Stimulated activated CD4-positive, alpha-beta T cell treated with anti-CD3 and anti-CD28 coated beads, Interleukin-2, amount 100 ng/mL, for 48 hours (primary cell): ENCODE measurements around the gene APMAP.
A peak's percentile ranks its signal among the peaks of the same experiment; 100 is the strongest.

Experiments used
- DNase-seq, 2 donors: peaks; one replicate each; pipeline ENCODE4 v3.0.0-alpha.2; 2020

Gene APMAP, protein sequence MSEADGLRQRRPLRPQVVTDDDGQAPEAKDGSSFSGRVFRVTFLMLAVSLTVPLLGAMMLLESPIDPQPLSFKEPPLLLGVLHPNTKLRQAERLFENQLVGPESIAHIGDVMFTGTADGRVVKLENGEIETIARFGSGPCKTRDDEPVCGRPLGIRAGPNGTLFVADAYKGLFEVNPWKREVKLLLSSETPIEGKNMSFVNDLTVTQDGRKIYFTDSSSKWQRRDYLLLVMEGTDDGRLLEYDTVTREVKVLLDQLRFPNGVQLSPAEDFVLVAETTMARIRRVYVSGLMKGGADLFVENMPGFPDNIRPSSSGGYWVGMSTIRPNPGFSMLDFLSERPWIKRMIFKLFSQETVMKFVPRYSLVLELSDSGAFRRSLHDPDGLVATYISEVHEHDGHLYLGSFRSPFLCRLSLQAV

DNA sequence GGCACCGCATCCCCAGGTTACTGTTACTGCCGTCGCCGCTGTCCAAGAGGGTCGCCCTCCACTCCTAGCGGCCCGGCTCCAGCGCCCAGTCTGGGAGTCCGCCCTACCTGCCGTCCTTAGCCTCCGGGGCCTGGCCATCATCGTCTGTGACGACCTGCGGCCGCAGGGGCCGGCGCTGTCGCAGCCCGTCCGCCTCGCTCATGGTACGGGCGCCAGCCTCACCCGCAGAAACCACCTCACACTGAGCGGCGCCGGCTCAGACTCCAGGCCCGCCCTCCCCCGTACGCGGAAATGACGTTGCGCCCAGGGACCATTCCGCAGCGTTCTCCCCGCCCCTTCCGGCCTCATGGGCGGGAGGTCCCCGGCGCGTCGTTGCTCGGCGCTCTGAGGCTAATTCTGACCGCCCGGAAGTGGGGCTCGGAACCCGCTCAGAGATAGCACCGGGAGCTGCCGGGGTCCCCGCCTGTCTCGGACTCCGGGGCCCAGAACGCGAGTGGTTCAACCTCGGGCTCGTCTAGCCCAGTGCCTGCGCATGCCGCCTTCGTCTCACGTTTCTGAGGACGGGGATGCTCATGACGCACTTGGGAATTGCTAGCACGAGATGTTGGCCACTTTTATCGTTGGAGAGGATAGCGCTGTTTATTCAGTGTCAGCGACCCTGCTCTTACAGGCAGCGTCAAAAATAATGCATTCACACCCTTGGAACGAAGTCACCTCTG, at the start of gene APMAP:
APMAP (minus strand) TSS at position 265 of the 719 bp plus-strand sequence; CDS start at position 202, 63 bp downstream.
- peak; percentile 94 to 96 for DNase-seq

DNA sequence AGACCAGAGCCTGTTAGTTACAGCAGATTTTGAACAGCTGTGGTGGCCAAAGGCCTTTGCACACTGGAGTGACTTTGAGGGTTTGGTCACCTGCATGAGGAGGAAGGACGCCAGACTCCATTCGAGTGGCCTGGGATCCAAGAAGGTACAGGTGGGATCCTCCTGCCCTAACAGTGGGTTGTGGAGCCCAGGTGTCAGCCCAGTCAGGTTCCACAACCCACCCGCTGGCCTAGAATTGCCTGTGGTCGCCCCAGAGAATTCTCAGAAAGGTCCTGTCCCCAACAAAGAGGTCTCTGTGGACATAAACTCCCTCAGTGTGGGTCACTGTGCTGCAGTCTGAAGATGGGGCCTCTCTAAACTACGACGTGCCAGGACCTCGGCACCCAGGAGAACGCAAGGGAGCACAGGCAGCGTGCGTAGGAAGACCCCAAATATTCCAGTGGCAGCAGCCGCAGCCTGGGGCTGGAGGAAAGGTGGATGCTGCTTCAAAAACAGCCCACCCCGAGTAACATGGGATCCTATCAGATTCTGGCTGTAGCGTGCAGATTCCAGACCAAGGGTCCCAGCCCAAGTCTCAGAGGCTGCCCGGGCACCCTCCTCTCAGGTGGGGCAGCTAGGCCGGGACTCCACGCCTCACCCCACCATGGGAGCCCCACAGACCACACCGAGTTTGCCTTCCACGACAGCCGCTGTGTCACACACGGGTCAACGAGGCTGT, 49.4 kb upstream of the APMAP start:
- no peak for DNase-seq

DNA sequence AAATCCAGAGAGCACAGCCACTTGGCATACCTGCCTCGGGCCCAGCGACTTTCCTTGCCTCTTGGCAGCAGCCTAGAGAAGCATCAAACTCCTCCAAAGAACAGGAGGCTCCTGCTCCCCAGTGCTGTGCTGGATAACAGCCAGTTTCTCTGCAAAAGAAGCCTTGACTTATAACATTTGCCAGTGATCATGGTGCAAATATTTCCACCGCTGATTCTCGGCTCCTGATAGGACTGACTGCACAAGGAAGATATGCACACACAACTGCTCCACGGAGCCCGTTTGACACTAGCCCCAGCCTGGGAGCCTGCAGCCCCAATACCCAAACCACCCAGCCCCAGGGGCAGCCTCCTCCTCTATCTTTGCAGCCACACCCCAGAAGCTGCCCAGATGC, 47.9 kb upstream of the APMAP start:
- no peak for DNase-seq

DNA sequence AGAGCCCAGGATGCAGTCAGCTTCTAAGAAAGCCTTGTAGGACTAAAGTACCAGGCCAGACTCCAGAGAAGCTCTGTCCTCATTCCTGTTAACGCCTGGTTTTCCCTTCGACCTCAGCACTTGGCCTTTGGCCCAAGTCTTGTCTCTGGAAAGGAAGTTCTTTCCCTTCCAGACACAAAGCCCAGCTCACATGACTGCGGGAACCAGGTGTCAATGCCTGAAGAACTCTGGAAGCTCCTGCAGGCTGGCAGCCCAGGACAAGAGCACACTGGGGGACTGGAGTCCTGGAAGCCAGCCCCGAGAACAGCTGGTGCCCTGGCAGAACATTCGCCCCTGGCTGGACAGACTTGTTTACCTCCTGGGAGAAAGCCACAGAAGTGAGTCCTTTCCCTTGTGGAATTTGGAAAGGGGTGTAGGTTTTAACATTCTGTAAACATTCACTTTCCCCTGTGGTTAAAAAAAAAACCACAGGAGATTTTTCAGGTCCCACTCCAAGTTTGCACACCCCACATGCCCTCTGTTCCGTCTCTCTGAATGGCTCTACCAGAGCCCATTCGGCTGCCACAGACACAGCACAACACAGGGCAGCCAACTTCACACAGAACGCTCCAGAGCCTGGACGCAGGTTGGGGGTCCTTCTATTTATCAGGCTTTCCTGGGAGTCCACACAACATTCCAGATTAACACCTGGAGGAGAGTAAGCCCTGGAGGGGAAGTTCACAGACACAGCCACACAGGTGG, 47.3 kb upstream of the APMAP start:
- no peak for DNase-seq

DNA sequence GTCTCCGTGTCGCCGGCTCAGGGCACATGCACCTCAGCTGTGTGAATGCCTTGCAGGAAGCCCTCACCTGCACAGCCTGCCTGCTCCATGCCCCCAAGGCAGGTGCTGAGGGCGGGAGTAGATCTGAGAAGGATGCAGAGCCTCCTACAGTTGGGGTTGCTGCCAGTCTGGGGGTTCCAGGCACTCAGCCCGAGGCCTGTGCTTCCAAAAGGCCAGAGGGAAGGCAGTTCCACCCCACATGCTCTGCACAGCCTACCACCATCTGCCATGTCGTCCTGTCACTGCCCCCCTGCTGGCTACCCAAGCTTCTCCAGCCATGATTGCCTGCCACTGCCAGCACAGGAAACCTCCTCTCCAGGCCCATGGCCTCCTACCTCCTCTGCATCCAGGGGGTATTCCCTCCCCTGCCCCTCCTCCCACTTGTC, 46.1 kb upstream of the APMAP start:
- no peak for DNase-seq

DNA sequence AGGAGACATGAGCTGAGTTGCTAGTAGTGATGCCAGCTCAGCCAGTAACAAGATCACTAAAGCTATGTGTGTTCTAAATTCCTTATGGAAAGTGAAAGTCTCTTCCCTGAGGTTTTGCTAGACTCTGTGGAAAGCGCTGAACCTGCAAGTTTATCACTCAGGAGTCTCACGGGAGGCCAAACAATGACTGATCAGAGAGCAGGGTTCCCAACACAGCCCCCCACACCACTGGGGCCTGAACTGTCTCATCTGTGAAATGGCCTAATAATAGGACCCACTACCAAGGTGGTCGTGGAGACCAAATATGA, 45.5 kb upstream of the APMAP start:
- no peak for DNase-seq

DNA sequence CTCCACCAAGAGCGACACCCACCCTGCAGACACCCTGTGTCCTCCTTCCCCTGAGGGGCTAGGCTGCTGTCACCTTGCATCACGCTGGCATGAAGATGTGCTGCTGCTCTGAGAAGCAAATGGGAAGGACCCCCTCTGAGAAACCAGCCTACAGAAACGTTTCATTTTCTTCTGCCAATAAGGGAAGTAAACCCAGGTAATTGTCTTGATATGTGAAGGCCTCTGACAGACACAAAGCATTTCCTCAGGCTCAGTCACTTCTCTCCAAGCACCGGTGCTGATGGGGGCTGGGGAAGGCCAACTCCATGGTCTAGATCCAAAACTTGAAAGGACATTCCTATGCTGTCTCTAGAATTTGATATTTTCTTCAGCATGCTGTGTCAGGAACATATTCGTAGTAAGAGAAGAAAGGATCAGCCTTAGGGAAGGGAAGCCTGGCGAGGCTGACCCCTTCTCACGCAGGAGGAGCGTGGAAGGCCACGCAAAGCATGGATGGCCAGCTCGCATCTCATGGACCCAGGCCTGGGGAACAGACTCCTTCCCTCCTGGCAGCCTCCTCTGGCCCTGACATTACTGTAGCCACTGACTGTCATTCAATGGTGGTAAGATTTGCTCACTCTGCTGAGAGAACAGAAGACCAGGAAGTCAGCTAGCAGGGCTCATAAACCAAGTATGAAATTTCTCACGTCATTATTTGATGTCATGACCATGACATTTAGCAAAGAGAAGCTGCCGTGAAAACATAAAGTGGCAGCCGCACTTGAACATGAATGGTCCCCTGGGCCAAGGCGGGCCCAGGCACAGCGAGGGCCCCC, 44.9 kb upstream of the APMAP start:
- no peak for DNase-seq

DNA sequence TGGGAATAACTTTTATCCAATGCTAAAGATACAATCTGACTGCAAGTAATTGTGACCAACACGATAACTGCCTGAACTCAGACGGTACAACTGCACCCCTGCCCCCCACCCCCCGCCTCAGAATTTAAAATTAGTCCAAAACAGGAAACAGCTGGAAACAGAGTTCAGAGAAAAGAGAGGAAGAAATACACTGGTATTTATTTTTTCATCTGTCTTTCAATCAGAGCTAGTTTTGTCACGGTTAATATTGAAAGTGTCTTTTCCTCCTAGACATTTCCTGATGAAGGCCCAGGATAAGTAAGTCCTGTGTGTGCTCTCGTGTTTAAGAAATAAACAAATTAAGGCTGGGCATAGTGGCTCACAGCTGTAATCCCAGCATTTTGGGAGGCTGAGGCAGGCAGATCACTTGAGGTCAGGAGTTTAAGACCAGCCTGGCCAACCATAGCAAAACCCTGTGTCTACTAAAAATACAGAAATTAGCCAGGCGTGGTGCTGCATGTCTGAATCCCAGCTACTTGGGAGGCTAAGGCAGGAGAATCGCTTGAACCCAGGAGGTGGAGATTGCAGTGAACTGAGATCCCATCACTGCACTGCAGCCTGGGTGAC, 43.9 kb upstream of the APMAP start:
- no peak for DNase-seq

DNA sequence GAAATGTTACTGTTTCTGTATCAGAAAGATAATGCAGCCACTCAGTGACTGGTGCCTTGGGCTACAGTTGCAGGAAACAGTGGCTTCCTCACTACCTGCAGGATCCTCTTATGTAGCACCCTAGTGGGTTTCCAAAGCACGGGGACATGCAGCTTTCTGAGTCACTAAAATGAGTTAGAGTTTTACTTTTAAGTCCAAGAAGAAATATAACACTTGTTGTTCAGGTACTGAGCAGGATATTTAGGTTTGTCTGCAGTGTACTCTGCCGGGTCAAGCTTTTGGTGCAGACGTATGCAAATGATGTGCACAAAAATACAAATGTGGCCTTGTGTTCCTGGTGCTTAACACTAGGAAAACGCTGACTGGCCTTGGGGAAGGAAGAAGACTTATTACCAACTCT, 43.4 kb upstream of the APMAP start:
- DNase-seq, result no peak

DNA sequence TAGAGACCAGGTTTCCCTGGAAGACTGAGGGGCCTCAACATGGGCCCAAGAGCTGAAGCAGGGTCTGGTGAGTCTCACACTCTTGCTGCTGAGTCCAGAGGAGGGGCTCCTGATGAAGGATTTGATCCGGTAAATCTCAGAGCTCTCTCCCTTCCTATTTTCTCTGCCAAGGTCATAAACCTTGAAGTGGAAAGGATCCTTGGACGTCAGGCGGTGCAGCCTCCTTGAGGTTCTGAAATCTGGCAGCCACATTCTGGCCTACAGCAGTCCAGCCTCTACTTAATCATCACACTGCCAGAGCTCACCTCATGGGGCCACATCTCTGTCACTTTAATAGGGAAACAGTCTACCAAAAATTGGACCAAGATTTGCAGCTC, 41.4 kb upstream of the APMAP start:
- no peak for DNase-seq

DNA sequence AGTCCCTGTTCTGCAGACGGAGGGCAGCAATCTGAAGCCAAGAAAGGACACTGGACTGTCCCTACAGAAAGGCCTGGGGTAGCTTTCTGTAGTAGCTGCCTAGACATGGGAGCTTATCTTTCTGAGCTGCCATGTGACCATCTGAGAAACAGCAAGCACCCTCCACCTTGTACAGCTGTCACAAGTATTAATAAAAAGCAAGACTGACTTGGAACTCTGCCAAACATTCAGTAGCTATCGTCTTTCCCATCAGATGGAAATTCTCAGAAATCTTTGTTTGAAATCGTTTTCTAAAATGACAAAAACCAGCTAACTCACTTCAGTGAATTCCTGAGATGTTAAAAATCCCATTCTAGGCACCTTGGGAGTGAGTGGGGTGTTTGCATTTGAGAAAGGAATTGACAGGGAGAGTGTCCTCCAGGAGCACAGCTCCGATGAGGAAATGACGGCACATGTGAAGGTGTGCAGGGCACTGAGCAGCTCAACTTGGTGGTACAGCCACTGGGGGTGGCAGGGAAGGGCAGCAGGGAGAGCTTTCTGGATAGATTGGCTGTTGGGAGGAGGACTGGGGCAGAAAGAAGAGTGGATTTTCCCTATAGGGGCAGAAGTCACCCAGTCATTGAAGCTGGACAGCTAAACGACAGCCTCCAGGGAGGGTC, 40.8 kb upstream of the APMAP start:
- no peak for DNase-seq

DNA sequence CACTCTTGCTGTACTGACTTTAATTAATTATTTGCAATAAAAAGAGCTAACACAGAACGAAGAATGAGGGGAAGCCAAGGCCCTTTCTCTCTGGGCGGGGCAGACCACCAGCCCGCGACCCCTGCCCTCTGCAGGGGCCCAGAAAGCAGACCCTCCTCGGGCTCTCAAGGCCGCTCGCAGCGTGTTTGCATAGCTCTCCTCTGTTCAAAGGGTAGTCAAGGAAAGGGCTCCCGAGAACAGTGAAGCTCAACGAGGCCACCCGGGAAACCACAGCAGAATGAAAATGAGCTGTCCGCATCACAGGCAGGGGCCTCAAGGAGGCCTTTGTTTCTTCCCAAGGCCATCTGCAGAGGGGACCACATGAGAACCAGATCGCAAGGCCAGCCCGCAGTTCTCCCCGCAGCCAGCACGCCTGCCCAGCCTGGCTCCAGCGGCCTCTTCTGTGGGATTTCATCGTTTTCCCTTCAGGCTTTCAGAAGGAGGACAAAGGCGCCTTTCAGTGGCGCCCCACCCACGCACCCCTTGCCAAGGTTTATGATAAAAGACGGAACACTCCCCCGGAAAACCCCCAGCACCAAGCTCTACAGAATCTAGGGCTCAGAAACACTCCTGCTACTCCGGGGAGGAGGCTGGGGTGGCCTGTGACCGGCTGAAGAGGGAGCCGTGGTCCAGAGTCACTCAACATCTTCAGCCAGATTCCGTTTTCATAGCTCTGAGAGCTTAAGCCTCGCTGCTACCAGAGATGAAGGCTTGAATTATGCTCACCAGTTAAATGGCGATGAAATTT, 40.1 kb upstream of the APMAP start:
- no peak for DNase-seq

DNA sequence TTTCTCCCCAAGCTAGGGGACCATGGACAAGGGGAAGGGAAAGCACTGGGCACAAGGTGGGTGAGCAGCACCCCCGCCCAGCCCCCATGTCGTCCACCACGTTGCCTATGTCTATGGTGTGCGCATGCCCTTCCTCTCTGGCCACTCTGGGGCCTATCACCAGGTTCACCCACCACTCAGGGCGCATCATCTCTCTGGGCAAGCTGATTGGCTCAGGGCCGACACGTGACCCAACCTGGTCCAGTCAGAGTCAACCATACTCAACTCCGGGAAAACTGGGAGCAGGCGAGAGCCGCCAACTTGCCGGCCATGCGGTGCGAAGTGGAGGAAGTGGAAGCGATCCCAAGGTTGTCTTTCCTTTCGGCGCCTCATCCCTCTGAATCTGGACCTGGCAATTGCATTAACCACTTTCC, 39.5 kb upstream of the APMAP start:
- DNase-seq, result no peak

DNA sequence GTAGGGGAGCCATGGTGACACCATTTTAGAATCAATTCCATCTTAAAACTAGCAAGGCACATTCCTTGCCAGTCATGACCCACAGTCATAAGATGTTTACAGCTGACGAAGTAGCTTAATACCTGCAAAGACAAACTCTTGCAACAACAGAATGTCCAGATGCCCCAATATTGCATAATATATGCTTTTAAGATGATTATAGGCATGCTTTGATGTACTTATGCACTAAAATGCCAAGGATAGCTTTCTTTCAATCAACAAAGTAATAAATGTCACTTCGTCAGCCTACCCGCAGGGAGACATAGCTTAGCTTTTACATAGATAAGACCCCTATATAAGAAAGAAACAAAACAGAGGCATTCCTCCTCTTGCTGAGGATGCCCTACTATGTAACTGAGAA, 38.7 kb upstream of the APMAP start:
- no peak for DNase-seq

DNA sequence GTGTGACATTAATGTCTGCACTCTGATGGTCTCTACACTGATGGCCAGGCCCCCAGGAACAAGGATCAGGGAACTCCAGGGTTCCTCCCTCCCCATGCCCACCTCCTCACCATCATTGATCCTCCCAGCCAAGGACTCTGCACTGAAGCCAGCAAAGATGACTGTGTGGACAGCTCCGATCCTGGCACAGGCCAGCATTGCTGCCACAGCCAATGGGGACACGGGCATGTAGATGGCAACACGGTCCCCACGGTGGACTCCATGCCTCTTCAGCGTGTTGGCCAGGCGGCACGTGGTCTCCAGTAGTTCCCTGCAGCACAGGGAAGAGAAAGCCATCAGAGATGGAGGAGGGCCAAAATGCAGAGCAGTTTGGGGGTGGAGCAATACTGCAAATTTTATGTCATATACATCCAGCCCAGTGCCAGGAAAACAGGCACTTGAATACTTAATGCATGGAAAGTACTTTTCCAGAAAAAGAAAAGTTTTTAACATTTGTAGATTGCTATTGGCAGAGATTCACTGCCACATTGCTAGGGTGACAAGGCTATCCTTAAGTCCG, 38.2 kb upstream of the APMAP start:
- DNase-seq, result no peak

DNA sequence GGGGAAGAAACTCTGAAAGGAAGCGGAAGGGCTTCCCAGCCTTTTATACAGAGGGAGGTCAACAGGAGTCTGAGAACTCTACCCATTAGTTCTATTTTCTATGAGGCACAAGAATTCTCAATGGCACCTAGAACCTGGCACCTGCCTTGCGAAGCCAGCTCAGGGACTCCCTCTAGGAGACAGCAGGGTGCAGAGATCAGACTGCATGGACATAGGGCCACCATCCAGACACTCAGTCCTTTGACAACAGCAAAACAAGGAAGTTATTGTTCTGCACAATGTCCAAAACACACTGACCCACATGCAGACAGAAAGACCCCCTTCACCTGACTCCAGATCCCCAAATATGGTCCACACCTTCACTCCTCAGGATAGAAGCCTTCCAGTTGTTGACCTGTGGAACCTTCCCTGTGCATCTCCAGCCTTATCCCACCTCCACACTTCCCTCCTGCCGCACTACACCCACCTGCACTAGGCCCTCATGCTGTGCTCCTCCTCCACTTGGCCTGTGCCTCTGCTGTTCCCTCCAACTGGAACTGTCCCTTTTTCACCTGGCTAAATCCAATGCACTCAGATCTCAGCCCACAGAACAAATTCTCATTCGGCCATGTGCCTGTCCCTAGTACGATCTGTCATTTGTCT, 37.6 kb upstream of the APMAP start:
- DNase-seq, result no peak

DNA sequence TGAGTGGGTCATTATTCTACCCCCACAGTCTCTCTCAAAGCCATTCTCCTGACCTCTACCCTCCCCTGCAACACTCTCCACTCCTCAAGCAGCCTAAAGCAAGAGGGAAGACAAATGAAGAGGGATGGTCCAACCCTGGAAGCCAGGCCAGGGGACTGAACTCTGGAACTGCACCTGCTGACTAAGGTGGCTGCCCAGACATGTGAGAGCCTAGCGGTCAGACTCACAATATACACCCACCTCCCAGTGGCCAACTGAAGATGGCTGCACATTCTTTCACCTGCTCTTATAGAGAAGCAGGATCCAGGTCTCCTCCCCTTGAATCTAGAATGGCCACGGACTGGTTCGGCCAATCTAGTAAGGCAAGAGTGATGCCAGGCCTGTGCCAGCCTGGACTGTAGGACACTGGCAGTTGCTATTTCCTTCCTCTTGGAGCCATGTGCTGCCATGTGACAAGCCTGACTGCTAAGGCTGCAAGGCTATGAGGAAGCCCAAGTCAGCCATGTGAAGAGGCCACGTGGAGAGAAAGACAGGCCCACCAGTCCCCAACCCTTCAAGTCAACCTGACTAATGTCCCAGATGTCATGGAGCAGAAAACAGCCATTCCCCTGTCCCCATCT, 33.5 kb upstream of the APMAP start:
- no peak for DNase-seq

DNA sequence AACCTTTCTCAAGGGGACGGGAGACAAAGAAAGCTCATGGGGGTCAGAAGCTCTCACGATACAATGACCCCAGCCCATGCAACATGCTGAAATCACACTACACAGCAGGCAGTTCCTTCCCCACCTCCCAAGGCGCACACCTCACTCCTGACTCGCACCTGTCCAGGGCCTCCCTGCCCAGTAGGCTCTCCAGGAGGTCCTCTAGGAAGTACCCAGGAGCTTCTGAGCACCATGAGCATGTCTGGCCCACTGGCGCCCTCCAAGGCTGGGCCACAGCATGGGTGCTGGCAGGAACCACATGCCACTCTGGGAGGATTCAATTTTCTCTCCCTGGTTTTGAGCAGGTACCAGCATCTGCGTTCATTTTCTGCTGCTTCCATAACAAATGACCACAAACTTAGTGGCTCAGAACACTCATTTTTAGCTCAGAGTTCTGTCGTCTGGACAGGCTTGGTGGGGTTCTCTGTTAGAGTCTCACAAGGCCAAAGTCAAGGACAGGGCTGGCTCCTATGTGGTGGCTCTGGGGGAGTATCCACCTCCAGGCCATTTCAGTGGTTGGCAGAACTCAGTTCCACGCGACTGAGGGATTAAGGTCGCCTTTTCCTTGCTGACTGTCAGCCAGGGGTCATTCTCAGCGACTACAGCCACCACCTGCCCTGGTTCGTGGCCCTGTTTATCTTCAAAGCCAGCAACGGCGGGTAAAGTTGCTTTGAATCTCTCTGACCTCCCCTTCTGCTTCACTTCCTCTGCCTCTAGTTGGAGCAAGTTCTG, 32.7 kb upstream of the APMAP start:
- DNase-seq, result no peak
